DMS153 treated with DMSO at 0.1 percent for 48 hours (cell line): ENCODE data around the gene MICAL2.

Source experiments
- DNase-seq: peaks from one replicate; lab custom pipeline; 2025; ENCODE audit not compliant: unreplicated experiment; lab: John Stamatoyannopoulos, UW

MICAL2 gene

GRCh38 chr11:12205330-12205729 lies 94.9 kb downstream of the MICAL2 start:
- DNase-seq, result no peak

- no peak for DNase-seq
Observed at GRCh38 chr11:12206529-12206928, 96.1 kb downstream of the MICAL2 start.

- no peak for DNase-seq
Observed at GRCh38 chr11:12207384-12208150, 97.2 kb downstream of the MICAL2 start.

GRCh38 chr11:12209096-12209495 lies 98.7 kb downstream of the MICAL2 start:
- no peak for DNase-seq

- DNase-seq, result no peak
Observed at GRCh38 chr11:12210200-12210599, 99.8 kb downstream of the MICAL2 start.

GRCh38 chr11:12211331-12212065 lies 101.1 kb downstream of the MICAL2 start:
- DNase-seq, result no peak

GRCh38 chr11:12212174-12212820 lies 101.9 kb downstream of the MICAL2 start:
- DNase-seq, result no peak

- DNase-seq, result no peak
Observed at GRCh38 chr11:12212821-12213185, 102.4 kb downstream of the MICAL2 start.

- DNase-seq, result no peak
Observed at GRCh38 chr11:12213883-12214282, 103.5 kb downstream of the MICAL2 start.

GRCh38 chr11:12214751-12215150 lies 104.4 kb downstream of the MICAL2 start:
- DNase-seq, result no peak

GRCh38 chr11:12215181-12215593 lies 104.8 kb downstream of the MICAL2 start:
- peak; percentile 74 for DNase-seq

- DNase-seq, result no peak
Observed at GRCh38 chr11:12216041-12216451, 105.7 kb downstream of the MICAL2 start.

- no peak for DNase-seq
Observed at GRCh38 chr11:12216671-12217374, 106.4 kb downstream of the MICAL2 start.

- no peak for DNase-seq
Observed at GRCh38 chr11:12217879-12218278, 107.5 kb downstream of the MICAL2 start.

GRCh38 chr11:12218909-12219308 lies 108.5 kb downstream of the MICAL2 start:
- DNase-seq, result no peak

- DNase-seq, result no peak
Observed at GRCh38 chr11:12219757-12220156, 109.4 kb downstream of the MICAL2 start.

GRCh38 chr11:12220305-12220704 lies 109.9 kb downstream of the MICAL2 start:
- DNase-seq, result no peak

GRCh38 chr11:12221051-12221535 lies 110.7 kb downstream of the MICAL2 start:
- no peak for DNase-seq

GRCh38 chr11:12222055-12222792 lies 111.8 kb downstream of the MICAL2 start:
- DNase-seq, result no peak

- DNase-seq, result no peak
Observed at GRCh38 chr11:12223771-12224536, 113.6 kb downstream of the MICAL2 start.
